NCI-H2171 treated with DMSO at 0.1 percent for 48 hours (cell line): ENCODE measurements around the gene TSPAN9.

Experiments
- DNase-seq: peaks from one replicate; lab custom pipeline; 2025; lab: John Stamatoyannopoulos, UW

TSPAN9 gene, protein sequence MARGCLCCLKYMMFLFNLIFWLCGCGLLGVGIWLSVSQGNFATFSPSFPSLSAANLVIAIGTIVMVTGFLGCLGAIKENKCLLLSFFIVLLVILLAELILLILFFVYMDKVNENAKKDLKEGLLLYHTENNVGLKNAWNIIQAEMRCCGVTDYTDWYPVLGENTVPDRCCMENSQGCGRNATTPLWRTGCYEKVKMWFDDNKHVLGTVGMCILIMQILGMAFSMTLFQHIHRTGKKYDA

GRCh38 chr12:3076730-3077571 lies at the start of gene TSPAN9:
Gene TSPAN9 (plus strand): TSS chr12:3077379. CDS start chr12:3201194, 123,815 bp downstream.
- DNase-seq = peak; percentile 63

GRCh38 chr12:3028108-3028507 lies 49.1 kb upstream of the TSPAN9 start:
- no peak for DNase-seq

DNA sequence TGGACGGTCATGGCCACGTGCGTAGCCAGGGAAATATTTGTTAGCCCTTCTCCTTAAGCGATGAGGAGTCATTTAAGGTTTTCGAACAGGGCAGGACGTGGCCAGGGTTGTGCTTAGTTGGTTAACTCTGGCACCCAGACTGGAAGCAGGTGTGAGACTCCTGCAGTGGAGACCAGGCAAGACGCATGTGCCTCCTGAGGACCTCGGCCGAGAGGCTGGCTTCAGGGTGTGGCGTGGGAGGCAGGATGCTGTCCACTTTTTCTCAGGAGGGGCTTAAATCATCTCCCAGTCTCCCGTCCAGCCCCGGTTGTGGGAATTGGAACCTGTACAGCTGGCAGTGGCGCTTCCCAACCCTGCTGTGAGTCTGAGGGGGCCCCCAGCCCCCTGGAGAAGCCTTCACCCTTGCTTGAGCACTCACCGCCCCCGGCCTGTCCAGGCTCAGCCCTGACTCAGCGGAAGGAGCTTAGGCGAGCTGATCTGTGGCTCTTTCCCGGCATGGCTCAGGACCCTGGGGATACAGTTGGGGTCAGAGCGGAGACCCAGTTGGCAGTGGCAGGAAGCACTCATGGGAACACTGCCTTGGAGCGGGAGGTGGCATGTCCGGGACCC lies 46.3 kb upstream of the TSPAN9 start:
- DNase-seq = no peak

- no peak for DNase-seq
Measured at GRCh38 chr12:3032161-3032560, 45.0 kb upstream of the TSPAN9 start.

DNA sequence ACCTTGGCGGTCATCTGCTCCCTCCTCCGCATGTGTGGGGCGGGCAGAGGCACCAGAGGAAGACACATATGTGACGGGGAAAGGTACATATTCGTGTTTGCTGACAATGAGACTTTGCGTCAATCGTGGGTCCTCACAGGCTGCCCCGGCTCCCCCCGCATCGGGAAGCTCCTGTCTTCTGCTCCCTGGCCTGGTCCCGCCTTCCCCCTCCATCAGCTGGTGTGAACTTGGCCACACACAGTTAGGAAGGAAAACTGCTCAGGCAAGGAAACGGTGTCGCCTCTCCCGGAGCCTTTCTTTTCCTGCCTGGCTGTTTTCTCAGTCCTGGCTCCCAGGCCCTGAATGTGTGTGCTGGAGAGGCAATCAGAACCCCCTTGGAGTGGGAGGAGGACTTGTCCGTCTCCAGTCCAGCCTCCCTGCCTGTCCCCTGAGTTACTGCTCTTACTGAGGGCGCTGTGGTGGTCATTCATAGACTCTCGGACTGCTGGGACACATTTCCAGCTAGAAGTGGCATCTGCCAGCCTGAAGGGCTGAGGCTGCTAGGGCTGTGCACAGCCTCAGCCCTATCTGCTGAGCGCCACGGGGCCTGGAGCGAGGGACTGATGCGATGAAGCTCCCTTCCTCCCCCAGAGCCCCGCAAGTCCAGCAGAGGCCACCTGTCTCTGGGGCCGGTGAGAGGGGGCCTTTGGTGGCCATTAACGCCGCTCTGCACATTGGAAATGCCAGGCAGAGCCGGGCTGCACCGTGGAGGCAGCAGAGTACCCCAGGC lies 44.2 kb upstream of the TSPAN9 start:
- DNase-seq = no peak

DNA sequence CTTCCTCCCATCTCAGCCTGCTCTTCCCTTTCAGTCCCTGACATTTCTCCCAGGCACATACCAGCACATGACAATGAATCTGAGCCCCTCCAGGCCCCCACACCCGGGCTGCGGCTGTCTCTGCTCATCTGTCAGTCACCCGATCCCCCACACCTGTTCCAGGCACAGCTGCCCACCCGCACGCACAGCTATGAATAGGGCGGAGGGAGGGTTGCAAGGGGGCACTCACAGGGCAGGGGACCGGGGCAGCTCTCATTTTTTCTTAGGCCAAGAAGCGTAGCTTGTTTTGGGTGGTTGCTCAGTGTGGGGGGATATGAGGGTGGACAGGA lies 43.7 kb upstream of the TSPAN9 start:
- DNase-seq = peak; percentile 86

DNA sequence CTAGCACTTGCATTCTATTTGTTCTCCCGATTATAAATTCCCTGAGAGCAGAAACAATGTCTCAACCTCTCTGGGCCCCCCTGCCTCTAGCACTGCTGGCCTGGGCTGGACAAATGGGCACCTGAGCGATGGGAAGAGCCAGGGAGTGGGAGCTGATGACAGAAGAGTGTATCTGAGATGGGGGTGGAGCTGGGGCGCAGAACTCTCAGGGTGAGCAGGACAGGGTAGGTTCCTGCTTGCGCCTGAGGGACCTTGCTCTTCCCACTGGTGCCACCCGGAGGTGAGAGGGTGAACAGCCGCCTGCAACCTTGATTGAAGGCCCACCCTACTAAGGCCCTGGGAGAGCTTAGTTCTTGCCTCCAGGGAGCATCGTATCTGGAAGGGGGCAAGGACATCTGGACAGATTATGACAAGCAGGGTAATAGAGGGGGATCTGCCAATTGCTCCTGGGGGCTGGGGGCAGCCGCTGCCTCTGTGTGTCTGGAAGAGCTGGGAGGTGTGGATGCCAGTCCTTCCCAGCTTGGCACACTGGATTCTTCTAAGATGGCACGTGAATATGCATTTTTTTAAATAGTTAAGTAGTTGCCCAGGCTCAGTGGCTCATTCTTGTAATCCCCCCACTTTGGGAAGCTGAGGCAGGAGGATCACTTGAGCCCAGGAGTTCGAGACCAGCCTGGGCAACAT lies 43.0 kb upstream of the TSPAN9 start:
- peak; percentile 74 for DNase-seq

DNA sequence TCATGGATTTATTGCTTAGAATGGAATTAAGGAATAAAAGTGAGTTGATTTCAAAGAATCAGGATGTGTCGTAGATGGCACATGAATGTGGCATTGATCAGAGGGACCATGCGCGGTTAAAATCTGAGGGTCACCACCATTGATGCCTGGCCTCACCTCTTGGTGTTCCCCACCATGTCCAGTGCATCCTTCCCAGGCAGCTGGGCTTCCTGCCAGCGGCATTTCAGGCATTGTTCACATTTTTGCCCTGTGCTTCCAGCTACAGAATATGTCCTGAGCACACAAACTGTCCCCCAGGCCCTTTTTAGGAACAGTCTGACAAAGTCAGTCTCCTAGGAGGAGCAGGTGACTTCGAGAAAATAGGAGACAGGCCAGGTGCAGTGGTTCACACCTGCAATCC lies 42.0 kb upstream of the TSPAN9 start:
- DNase-seq = no peak

DNA sequence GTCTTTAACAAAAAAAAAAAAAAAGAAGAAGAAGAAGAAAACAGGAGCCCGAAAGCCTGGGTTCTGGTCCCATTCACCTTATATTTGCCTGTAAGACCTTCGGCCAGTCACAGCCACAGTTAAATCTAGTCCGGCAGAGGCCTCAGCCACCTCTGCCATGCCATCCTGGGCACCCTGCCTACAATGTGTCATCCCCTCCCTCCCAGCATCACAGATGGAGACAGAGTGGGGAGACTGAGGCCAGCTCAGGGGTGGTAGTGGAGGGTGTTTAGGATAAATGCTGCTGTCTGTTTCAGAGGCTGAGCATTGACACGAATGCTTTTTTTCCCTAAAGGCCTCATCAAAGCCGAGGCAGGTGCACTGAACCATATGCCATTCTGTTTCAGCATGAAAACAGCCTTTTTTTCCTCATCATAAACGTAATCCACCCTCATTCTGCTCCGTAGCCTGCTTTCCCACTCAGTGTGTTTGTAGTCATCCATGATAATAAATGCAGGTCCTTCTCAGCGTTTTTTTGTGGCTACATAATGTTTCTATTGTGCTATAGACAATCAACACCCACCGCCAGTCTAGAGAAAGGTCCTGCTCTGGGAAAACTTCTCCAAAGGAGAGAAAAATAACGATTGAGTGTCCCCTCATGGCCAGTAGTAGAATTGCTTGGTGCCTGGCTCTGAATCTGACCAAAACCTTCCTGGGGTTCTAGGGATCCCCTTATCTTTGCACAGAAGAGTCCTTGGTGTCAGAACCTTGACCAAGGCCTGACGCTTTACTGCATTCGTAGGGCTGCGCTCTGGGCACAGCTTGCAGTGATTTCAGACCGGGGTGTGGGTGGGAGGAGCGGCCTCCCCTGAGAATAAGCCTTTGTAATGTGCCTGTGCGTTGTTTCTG lies 41.1 kb upstream of the TSPAN9 start:
- peak; percentile 79 for DNase-seq

DNA sequence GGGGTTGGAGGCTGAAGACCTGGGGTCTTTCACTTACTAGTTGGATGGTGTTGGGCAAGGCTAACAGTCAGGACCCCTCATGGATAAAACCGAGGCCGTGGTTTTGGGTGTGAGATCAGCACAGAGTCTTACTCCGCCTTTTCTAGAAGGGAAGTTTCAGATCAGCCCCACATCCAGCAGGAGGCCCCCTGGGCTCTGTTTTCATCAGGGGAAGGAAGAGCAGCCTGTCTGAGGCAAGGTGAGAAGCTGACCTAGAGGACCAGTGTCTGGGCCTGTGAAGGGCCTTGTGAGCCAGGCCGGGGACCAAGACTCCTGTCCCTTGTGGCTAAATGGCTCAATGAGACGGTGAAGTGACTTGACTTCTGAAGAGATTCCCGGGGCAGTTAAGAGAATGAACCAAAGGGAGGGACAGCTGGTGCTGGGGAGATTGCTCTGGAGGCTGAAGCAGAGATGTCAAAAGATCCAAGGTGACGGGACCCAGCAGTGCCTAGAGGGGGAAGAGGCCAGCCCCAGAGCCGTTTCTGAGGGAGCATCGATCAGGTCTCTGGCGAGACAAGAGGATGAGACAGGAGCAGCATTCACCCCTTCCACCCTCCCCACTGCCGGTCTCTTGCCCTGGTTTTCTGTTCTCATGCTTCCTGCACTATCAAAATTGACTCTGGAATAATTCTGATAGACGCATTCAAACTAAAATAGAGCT lies 40.1 kb upstream of the TSPAN9 start:
- no peak for DNase-seq

DNA sequence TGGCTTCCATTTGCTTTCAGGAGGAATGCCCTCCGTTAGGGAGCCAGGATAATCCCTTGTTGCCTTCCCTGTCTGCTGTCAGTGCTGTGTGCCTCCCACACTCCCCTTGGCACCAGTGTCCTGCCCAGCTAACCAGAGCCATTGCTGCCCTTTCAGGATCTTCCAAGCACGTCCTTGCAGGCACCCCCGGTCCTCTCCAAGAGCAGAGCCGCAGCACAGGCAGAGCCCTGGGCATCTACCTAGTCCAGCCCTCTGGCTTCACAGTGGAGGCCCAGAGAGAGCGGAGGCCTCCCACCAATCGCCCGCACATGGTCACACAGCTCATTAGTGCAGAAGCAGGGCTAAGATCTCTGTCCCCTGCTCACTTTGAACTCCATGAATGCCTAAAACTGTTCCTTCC lies 39.0 kb upstream of the TSPAN9 start:
- no peak for DNase-seq

GRCh38 chr12:3038926-3039510 lies 38.2 kb upstream of the TSPAN9 start:
- no peak for DNase-seq

DNA sequence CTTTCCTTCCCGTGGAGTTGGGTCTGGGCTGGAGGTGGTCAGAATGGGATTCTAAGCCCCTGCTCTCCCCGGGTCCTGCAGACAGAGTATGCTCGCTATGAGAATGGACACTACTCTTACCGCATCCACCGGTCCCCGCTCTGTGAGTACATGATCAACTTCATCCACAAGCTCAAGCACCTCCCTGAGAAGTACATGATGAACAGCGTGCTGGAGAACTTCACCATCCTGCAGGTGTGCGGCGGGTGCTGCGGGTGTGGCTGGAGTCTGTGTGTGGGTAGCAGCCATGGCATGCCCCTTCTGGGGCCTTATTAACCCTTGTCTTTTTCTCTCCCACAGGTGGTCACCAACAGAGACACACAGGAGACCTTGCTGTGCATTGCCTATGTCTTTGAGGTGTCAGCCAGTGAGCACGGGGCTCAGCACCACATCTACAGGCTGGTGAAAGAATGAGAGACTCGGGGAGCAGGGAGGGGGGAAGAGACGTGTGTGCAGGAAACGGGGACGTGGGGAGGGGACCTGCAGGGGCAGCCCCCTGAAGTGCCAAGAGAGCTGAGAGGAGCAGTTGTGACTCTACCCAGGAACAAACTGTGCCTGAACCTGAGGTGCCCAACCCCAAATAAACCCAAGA lies 37.0 kb upstream of the TSPAN9 start:
- no peak for DNase-seq

- DNase-seq = no peak
Measured at GRCh38 chr12:3040663-3041544, 36.3 kb upstream of the TSPAN9 start.

- peak; percentile 92 for DNase-seq
Measured at GRCh38 chr12:3041558-3042164, 35.5 kb upstream of the TSPAN9 start.

DNA sequence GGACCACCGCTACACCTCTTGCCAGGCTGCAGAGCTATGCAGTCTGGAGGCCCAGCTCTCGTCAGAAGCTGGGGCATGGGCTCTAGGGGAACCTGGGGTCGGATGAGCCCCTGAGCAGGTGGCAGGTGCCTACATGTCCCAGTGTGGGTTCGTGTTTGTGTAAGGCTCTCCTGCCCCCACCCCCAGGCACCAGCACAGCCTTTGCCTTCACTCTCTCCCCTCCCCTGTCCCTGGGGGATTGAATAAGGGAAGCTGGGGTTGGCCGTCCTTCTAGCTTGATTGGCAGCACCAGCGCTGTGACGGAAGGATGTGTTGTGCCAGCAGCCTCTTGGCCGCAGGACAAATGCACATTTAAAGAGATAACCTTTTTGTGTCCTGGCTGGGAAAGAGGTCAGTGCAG lies 34.8 kb upstream of the TSPAN9 start:
- peak; percentile 84 for DNase-seq

DNA sequence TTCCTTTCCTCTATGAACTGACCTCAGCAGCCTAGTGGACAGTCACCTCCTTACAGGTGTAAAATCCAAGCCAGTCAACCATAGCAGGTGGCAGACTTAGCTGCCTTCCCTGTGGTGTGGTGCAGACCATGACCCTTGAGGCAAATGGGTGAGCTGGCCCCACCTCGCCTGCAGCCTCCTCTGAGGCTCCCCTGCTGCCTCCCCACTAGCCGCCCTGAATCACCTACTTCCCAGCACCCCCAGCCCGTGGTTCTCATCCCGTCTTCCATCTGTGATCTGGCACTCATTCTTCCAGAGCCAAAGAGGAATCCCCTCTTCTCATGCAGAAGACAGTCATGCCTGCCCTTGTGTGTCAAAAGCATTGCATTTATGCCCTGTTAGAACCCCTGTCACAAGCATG lies 34.4 kb upstream of the TSPAN9 start:
- no peak for DNase-seq

- peak; percentile 33 for DNase-seq
Measured at GRCh38 chr12:3043406-3043805, 33.8 kb upstream of the TSPAN9 start.
